H1 (cell line): ENCODE measurements around the gene ZCCHC12. TPM values are rescaled to one million over a fixed set of nuclear protein-coding genes. Genes with fewer than 3 reads are reported as not detected.
A peak's percentile ranks its signal among the peaks of the same experiment; 100 is the strongest.

Experiments
- CTCF ChIA-PET: fragments of 300-600 bp; sonication (Branson Sonifier 250); formaldehyde crosslinking; loops from one replicate; lab custom pipeline; 2021; ENCODE audit not compliant: partially characterized antibody; lab: Charles Lee
- POLR2A ChIA-PET: fragments of 300-600 bp; sonication (Branson Sonifier 250); formaldehyde crosslinking; loops from one replicate; lab custom pipeline; 2021; ENCODE audit warnings: inconsistent platforms; ENCODE audit not compliant: partially characterized antibody; lab: Charles Lee
- DNase-seq, 2 experiments: peaks; one replicate each; pipeline versions ENCODE4 v3.0.0 to v3.0.0-alpha.2; 2010 to 2022; ENCODE audit warnings: low spot score in 2 of 2, low read depth in 1 of 2, mixed read lengths in 1 of 2
- FAIRE-seq: peaks from 2 replicates; lab custom pipeline; 2011; peaks lifted over from hg19 to GRCh38; lab: Jason Lieb, UNC
- H2AFZ ChIP-seq: 2 replicates; pipeline ENCODE4 v1.8.1; 2012; ENCODE audit warnings: low read length, inconsistent platforms
- H2AK5ac ChIP-seq: 2 replicates; pipeline ENCODE4 v1.6.1; 2013; ENCODE audit warnings: low read depth, low read length
- H2BK120ac ChIP-seq: replicated peaks from 2 replicates; pipeline ENCODE3; 2013; ENCODE audit warnings: low read depth, low read length, inconsistent platforms
- H2BK12ac ChIP-seq: 2 replicates; pipeline ENCODE4 v1.6.1; 2013; ENCODE audit warnings: low read depth, low read length
- H2BK15ac ChIP-seq: 2 replicates; pipeline ENCODE4 v1.6.1; 2013; ENCODE audit warnings: low read length
- H2BK20ac ChIP-seq: 2 replicates; pipeline ENCODE4 v1.6.1; 2013; ENCODE audit warnings: low read length
- H2BK5ac ChIP-seq: 2 replicates; pipeline ENCODE4 v1.6.1; 2013; ENCODE audit warnings: low read depth, low read length
- H3K14ac ChIP-seq: 2 replicates; pipeline ENCODE4 v1.6.1; 2013; ENCODE audit warnings: inconsistent platforms; ENCODE audit not compliant: insufficient read length
- H3K18ac ChIP-seq: 2 replicates; pipeline ENCODE4 v1.6.1; 2013; ENCODE audit warnings: low read length; ENCODE audit errors: extremely low read depth
- H3K23ac ChIP-seq: 2 replicates; pipeline ENCODE4 v1.6.1; 2013; ENCODE audit warnings: inconsistent platforms; ENCODE audit not compliant: insufficient read length
- H3K23me2 ChIP-seq: 2 replicates; pipeline ENCODE4 v1.6.1; 2013; ENCODE audit warnings: low read depth, low read length
- H3K27ac ChIP-seq: 2 replicates; pipeline ENCODE4 v1.6.1; 2011; ENCODE audit warnings: low read depth, low read length, inconsistent platforms
- H3K27me3 ChIP-seq, 4 experiments: replicated peaks in 1 of 4; 1 replicate in 1 of 4; 2 replicates in 3 of 4; pipeline versions ENCODE4 v1.6.1 to v1.8.1; 2011 to 2013; ENCODE audit warnings: low read length in 3 of 4, mild to moderate bottlenecking in 3 of 4, inconsistent platforms in 2 of 4, mixed read lengths in 2 of 4, moderate library complexity in 1 of 4; ENCODE audit not compliant: control insufficient read depth in 3 of 4, insufficient read depth in 3 of 4; ENCODE audit errors: extremely low read depth in 1 of 4
- H3K36me3 ChIP-seq, 4 experiments: 2 replicates each; pipeline versions ENCODE4 v1.6.1 to v1.8.1; 2011 to 2013; ENCODE audit warnings: mild to moderate bottlenecking in 4 of 4, low read length in 3 of 4, moderate library complexity in 2 of 4, control low read depth in 1 of 4, inconsistent platforms in 1 of 4; ENCODE audit not compliant: insufficient read depth in 4 of 4, control insufficient read depth in 2 of 4
- H3K4ac ChIP-seq: replicated peaks from 2 replicates; pipeline ENCODE3; 2013; ENCODE audit warnings: low read length, low read depth, mixed read lengths, inconsistent platforms; ENCODE audit not compliant: insufficient read length
- H3K4me1 ChIP-seq, 4 experiments: replicated peaks in 1 of 4; 1 replicate in 1 of 4; 2 replicates in 3 of 4; pipeline versions ENCODE4 v1.6.1 to v1.8.1; 2011 to 2013; ENCODE audit warnings: low read length in 3 of 4, inconsistent platforms in 2 of 4, mixed read lengths in 1 of 4; ENCODE audit not compliant: insufficient read depth in 4 of 4, control insufficient read depth in 3 of 4
- H3K4me2 ChIP-seq, 2 experiments: 2 replicates each; pipeline versions ENCODE4 v1.6.1 to v1.8.1; 2011 to 2013; ENCODE audit warnings: low read depth in 2 of 2, low read length in 2 of 2, control low read depth in 1 of 2, inconsistent platforms in 1 of 2, mild to moderate bottlenecking in 1 of 2; ENCODE audit not compliant: insufficient read depth in 1 of 2
- H3K4me3 ChIP-seq, 4 experiments: fragments of 200-600, 300-600 bp in 1 of 4; sonication (generic), shearing (Covaris generic), sonication (Bioruptor Twin) in 1 of 4; 2 replicates each; pipeline versions ENCODE4 v1.5.1 to v1.8.1; 2011 to 2016; ENCODE audit warnings: low read length in 4 of 4, low read depth in 3 of 4, control low read depth in 2 of 4, inconsistent platforms in 2 of 4, mild to moderate bottlenecking in 2 of 4, mixed read lengths in 1 of 4, moderate library complexity in 1 of 4; ENCODE audit not compliant: insufficient read depth in 2 of 4; ENCODE audit errors: extremely low read depth in 1 of 4
- H3K56ac ChIP-seq: replicated peaks from 2 replicates; pipeline ENCODE3; 2013; ENCODE audit warnings: low read depth, mild to moderate bottlenecking, mixed read lengths, low read length, inconsistent platforms; ENCODE audit not compliant: insufficient read length
- H3K79me1 ChIP-seq: 2 replicates; pipeline ENCODE4 v1.6.1; 2013; ENCODE audit warnings: low read depth, low read length, control low read depth
- H3K79me2 ChIP-seq, 2 experiments: 2 replicates each; pipeline versions ENCODE4 v1.6.1 to v1.8.1; 2012 to 2013; ENCODE audit warnings: low read length in 2 of 2, mild to moderate bottlenecking in 2 of 2, inconsistent platforms in 1 of 2; ENCODE audit not compliant: insufficient read depth in 2 of 2, control insufficient read depth in 1 of 2
- H3K9ac ChIP-seq, 4 experiments: replicated peaks in 1 of 4; 1 replicate in 1 of 4; 2 replicates in 3 of 4; pipeline versions ENCODE4 v1.6.1 to v1.8.1; 2011 to 2013; ENCODE audit warnings: low read depth in 3 of 4, low read length in 3 of 4, control low read depth in 2 of 4, mild to moderate bottlenecking in 2 of 4, moderate library complexity in 2 of 4, inconsistent platforms in 1 of 4; ENCODE audit errors: extremely low read depth in 1 of 4
- H3K9me3 ChIP-seq, 2 experiments: 2 replicates each; pipeline versions ENCODE4 v1.6.1 to v1.8.1; 2012 to 2013; ENCODE audit warnings: mild to moderate bottlenecking in 2 of 2, moderate library complexity in 2 of 2, control low read depth in 1 of 2, inconsistent platforms in 1 of 2, low read depth in 1 of 2, low read length in 1 of 2, mixed read lengths in 1 of 2; ENCODE audit not compliant: insufficient read depth in 2 of 2
- H4K20me1 ChIP-seq, 2 experiments: replicated peaks in 1 of 2; 2 replicates each; pipeline versions ENCODE3 to v1.8.1; 2011 to 2013; ENCODE audit warnings: inconsistent platforms in 2 of 2, low read length in 2 of 2, mild to moderate bottlenecking in 1 of 2; ENCODE audit not compliant: insufficient read depth in 2 of 2, control insufficient read depth in 1 of 2
- H4K5ac ChIP-seq: 2 replicates; pipeline ENCODE4 v1.6.1; 2013; ENCODE audit warnings: low read length, low read depth, mixed read lengths, inconsistent platforms; ENCODE audit not compliant: insufficient read length
- H4K8ac ChIP-seq: 2 replicates; pipeline ENCODE4 v1.8.0; 2013; ENCODE audit warnings: mild to moderate bottlenecking, moderate library complexity, low read length, inconsistent platforms; ENCODE audit not compliant: insufficient read depth; ENCODE audit errors: extremely low read depth
- H4K91ac ChIP-seq: replicated peaks from 2 replicates; pipeline ENCODE3; 2013; ENCODE audit warnings: low read length, mixed read lengths, inconsistent platforms; ENCODE audit not compliant: insufficient read length
- RAD21 ChIP-seq, 2 experiments: IDR thresholded peaks in 1 of 2; conservative IDR thresholded peaks in 1 of 2; 2 replicates each; pipeline ENCODE4 v1.6.1; 2011; ENCODE audit warnings: low read depth in 2 of 2, low read length in 2 of 2, improper control_type of control experiment in 1 of 2, inconsistent platforms in 1 of 2, mild to moderate bottlenecking in 1 of 2, moderate library complexity in 1 of 2
- RNF2 ChIP-seq: fragments of 200-900, 300-1000 bp; sonication (generic); IDR thresholded peaks from 2 replicates; pipeline ENCODE4 v1.7.1; 2016; ENCODE audit warnings: borderline replicate concordance, low read depth, mild to moderate bottlenecking, antibody characterized with exemption, low read length; ENCODE audit not compliant: poor library complexity, severe bottlenecking; ENCODE audit errors: missing control alignments
- WGBS, 2 experiments: shearing (Covaris generic) in 1 of 2; methylation state at CpG; one replicate each; pipeline versions ENCODE4 v1.1.6 to v1.1.7; 2013 to 2015; ENCODE audit warnings: low lambda C conversion rate in 2 of 2, mixed read lengths in 2 of 2, inconsistent platforms in 1 of 2, low coverage in 1 of 2, missing lambda C conversion rate in 1 of 2; ENCODE audit not compliant: insufficient replicate concordance in 2 of 2, insufficient coverage in 1 of 2, insufficient read length in 1 of 2; ENCODE audit errors: extremely low coverage in 1 of 2, missing lambda C conversion rate in 1 of 2; 5-methylcytosine and 5-hydroxymethylcytosine counted together
- polyA plus RNA-seq, 7 experiments: library from polyadenylated mRNA; depleted of rRNA in 3 of 7; stranded (reverse) in 5 of 7; unstranded in 2 of 7; fragments of >200 nt in 5 of 7; fragments of 200-250 nt in 2 of 7; gene quantifications; 1 replicate in 5 of 7; 2 replicates in 1 of 7; 4 replicates in 1 of 7; pipeline versions ENCODE4 v1.2.1 to v1.2.3, GENCODE V29; 2011 to 2013; ENCODE audit warnings: missing spikeins in 2 of 7, mixed read lengths in 2 of 7
- total RNA-seq: library from RNA; stranded (reverse); fragmentation: NEBNext Ultra II Directional; extraction: Animal tissue kit (Norgen Biotek cat#: 25700); gene quantifications from 2 replicates; pipeline ENCODE4 v1.2.1, GENCODE V29; 2021
- TF ChIP-seq, protein P1 (sequence below), 3 experiments: IDR thresholded peaks; 1 replicate in 2 of 3; 2 replicates in 1 of 3; pipeline versions ENCODE4 v1.5.1 to v1.6.1; 2011; ENCODE audit warnings: low read length in 3 of 3, mild to moderate bottlenecking in 3 of 3, inconsistent platforms in 2 of 3, low read depth in 1 of 3, moderate library complexity in 1 of 3; ENCODE audit not compliant: insufficient read depth in 1 of 3; ENCODE audit errors: control extremely low read depth in 1 of 3

ZCCHC12 gene
- total and polyA plus RNA-seq, 2 of the 8 experiments (the other 6 are each of a cell fraction or from before 2014, with no cell fraction given), result 0.76 to 1.3 TPM

- Histone ChIP-seq H3K23me2 (no peaks in the 10 kb centered on the region), H2AFZ (no peak overlapping the region), H2AK5ac (no peak overlapping the region), H4K8ac (no peak overlapping the region), H2BK20ac (no peak overlapping the region), H3K9ac (no peak overlapping the region), H2BK15ac (no peak overlapping the region), H2BK5ac (no peak overlapping the region), H3K4me3 (no peak overlapping the region), H4K91ac (no peak overlapping the region), H2BK12ac (no peak overlapping the region), H4K5ac (no peak overlapping the region), H4K20me1 (no peaks in the 10 kb centered on the region), H3K23ac (no peak overlapping the region), H3K27ac (no peak overlapping the region), H3K4me1 (no peaks in the 10 kb centered on the region), H3K56ac (no peak overlapping the region), H3K18ac (no peak overlapping the region), H3K14ac (no peak overlapping the region), H2BK120ac (no peak overlapping the region), H3K79me2 (no peaks in the 10 kb centered on the region), H3K4me2 (no peak overlapping the region), H3K79me1 (no peaks in the 10 kb centered on the region), H3K4ac (no peak overlapping the region), H3K9me3 (no peaks in the 10 kb centered on the region), H3K36me3 (no peaks in the 10 kb centered on the region), H3K27me3 (no peaks in the 10 kb centered on the region)
- ChIA-PET CTCF (interaction anchor here (0.7 to 4.2 kb wide), 12 partner anchors 8 to 284 kb away, joined by 3 to 30 read pairs (median 4); no protein-coding TSS in a partner anchor), POLR2A (no interaction called here)
- DNase-seq, result no peak
- FAIRE-seq, result peak; percentile 99
- 67% methylated on average over 1 of the region's 1 CpG; no CpG with 5 or more reads in 1 of the 2 experiments for WGBS, 2 experiments
- TF ChIP-seq, protein P1, sequence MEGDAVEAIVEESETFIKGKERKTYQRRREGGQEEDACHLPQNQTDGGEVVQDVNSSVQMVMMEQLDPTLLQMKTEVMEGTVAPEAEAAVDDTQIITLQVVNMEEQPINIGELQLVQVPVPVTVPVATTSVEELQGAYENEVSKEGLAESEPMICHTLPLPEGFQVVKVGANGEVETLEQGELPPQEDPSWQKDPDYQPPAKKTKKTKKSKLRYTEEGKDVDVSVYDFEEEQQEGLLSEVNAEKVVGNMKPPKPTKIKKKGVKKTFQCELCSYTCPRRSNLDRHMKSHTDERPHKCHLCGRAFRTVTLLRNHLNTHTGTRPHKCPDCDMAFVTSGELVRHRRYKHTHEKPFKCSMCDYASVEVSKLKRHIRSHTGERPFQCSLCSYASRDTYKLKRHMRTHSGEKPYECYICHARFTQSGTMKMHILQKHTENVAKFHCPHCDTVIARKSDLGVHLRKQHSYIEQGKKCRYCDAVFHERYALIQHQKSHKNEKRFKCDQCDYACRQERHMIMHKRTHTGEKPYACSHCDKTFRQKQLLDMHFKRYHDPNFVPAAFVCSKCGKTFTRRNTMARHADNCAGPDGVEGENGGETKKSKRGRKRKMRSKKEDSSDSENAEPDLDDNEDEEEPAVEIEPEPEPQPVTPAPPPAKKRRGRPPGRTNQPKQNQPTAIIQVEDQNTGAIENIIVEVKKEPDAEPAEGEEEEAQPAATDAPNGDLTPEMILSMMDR (IDR thresholded peaks at IDR 0.05; ENCODE audit: control extremely low read depth in 1 of 3, insufficient read depth in 1 of 3, low read depth in 1 of 3, low read length in 3 of 3), result peak in 2 of 3 experiments; percentile 37 to 42; a peak in 2 of 4 replicates
- TF ChIP-seq RNF2, result no peak
- TF ChIP-seq RAD21 (IDR thresholded peaks at IDR 0.05 in 1 of 2, conservative IDR thresholded peaks at IDR 0.05 in 1 of 2; ENCODE audit: low read depth in 2 of 2, low read length in 2 of 2), result peak; percentile 74 to 76
These were observed 24.1 kb downstream of the ZCCHC12 start for GRCh38 chrX:118847676-118848075.
